Colonic mucosa (tissue), 4 donors: Measurements from ENCODE around the gene DHCR7. TPM values are rescaled to one million over a fixed set of nuclear protein-coding genes. Genes with fewer than 3 reads are reported as not detected.

Experiments used
- DNase-seq: peaks from one replicate; pipeline ENCODE4 v3.0.0-alpha.2; 2020
- H3K27ac ChIP-seq: fragments of 200-600 bp; one replicate; pipeline ENCODE4 v1.8.0; 2021
- H3K27me3 ChIP-seq: fragments of 200-600 bp; one replicate; pipeline ENCODE4 v1.8.0; 2021
- H3K36me3 ChIP-seq: fragments of 200-600 bp; one replicate; pipeline ENCODE4 v1.8.0; 2021
- H3K4me1 ChIP-seq: fragments of 200-600 bp; one replicate; pipeline ENCODE4 v1.8.0; 2021; ENCODE audit warnings: mild to moderate bottlenecking
- H3K4me3 ChIP-seq: fragments of 200-600 bp; one replicate; pipeline ENCODE4 v1.8.0; 2021
- H3K9ac ChIP-seq, 2 donors: one replicate each; pipeline ENCODE4 v1.7.0; 2013; ENCODE audit warnings: control low read depth in 2 of 2, low read depth in 2 of 2, low read length in 2 of 2
- H3K9me3 ChIP-seq: fragments of 200-600 bp; one replicate; pipeline ENCODE4 v1.8.0; 2021
- intact Hi-C: fragments of 100-400 bp; cut with DNase I; formaldehyde crosslinking; loops from one replicate; pipeline ENCODE4 v1.14.1; 2022
- total RNA-seq, 2 donors: library from RNA; stranded (reverse); fragmentation: NEBNext Ultra II Directional in 1 of 2; extraction: Animal tissue kit (Norgen Biotek cat#: 25700) in 1 of 2; gene quantifications; one replicate each; pipeline ENCODE4 v1.2.1, GENCODE V29; 2021
- TF ChIP-seq, protein P1 (sequence below): fragments of 200-600 bp; IDR thresholded peaks from one replicate; pipeline ENCODE4 v1.8.0; 2022; ENCODE audit warnings: antibody characterized with exemption, mild to moderate bottlenecking
- donor health status: healthy.
- donor health status: DM: no; HTN: no; CAD: no.
- donor health status: DM: no; HTN: no; CAD: no.

The DHCR7 gene
- total RNA-seq, 2 donors from 2014 or later = 75.3 to 163 TPM

DNA sequence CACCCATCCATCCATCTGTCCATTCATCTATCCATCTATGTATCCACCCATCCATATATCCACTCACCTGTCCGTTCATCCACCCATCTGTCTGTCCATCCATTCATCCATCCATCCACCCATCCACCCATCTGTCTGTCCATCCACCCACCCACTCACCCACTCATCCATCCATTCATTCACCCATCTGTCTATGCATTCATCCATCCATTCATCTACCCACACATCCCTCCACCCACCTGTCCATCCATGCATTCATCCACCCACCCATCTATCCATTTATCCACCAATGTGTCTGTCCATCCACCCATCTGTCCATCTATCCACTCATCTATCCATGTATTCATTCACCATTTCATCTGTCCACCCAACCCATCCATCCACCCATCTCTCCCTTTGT is 38.1 kb upstream of the DHCR7 start:
- H3K4me1 ChIP-seq = no peaks in the 10 kb centered on the region
- H3K36me3 ChIP-seq = no peaks in the 10 kb centered on the region
- H3K9ac ChIP-seq = no peak overlapping the region
- no peak for DNase-seq
- intact Hi-C loops = no loop called here
- H3K27ac ChIP-seq = no peak overlapping the region
- H3K4me3 ChIP-seq = no peak overlapping the region
- H3K9me3 ChIP-seq = no peaks in the 10 kb centered on the region
- H3K27me3 ChIP-seq = no peaks in the 10 kb centered on the region
- TF ChIP-seq, protein P1, sequence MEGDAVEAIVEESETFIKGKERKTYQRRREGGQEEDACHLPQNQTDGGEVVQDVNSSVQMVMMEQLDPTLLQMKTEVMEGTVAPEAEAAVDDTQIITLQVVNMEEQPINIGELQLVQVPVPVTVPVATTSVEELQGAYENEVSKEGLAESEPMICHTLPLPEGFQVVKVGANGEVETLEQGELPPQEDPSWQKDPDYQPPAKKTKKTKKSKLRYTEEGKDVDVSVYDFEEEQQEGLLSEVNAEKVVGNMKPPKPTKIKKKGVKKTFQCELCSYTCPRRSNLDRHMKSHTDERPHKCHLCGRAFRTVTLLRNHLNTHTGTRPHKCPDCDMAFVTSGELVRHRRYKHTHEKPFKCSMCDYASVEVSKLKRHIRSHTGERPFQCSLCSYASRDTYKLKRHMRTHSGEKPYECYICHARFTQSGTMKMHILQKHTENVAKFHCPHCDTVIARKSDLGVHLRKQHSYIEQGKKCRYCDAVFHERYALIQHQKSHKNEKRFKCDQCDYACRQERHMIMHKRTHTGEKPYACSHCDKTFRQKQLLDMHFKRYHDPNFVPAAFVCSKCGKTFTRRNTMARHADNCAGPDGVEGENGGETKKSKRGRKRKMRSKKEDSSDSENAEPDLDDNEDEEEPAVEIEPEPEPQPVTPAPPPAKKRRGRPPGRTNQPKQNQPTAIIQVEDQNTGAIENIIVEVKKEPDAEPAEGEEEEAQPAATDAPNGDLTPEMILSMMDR = no peak

- Histone ChIP-seq H3K27me3 (no peaks in the 10 kb centered on the region), H3K9me3 (no peaks in the 10 kb centered on the region), H3K4me3 (no peak overlapping the region), H3K9ac (no peak overlapping the region), H3K36me3 (no peaks in the 10 kb centered on the region), H3K4me1 (no peaks in the 10 kb centered on the region), H3K27ac (no peak overlapping the region)
- intact Hi-C loops = no loop called here
- DNase-seq = no peak
- TF ChIP-seq, protein P1 = no peak
Observed at GRCh38 chr11:71485466-71485865, 37.3 kb upstream of the DHCR7 start.

- H3K4me3 ChIP-seq = no peak overlapping the region
- TF ChIP-seq, protein P1 = no peak
- no peaks in the 10 kb centered on the region for H3K4me1 ChIP-seq
- DNase-seq = no peak
- H3K9ac ChIP-seq = no peak overlapping the region
- intact Hi-C loops = no loop called here
- no peaks in the 10 kb centered on the region for H3K36me3 ChIP-seq
- H3K9me3 ChIP-seq = no peaks in the 10 kb centered on the region
- H3K27ac ChIP-seq = no peak overlapping the region
- no peaks in the 10 kb centered on the region for H3K27me3 ChIP-seq
Observed at GRCh38 chr11:71485063-71485399, 36.8 kb upstream of the DHCR7 start.

GRCh38 chr11:71484248-71485062 is 36.3 kb upstream of the DHCR7 start:
- Histone ChIP-seq H3K9ac (no peak overlapping the region), H3K9me3 (no peaks in the 10 kb centered on the region), H3K27me3 (no peaks in the 10 kb centered on the region), H3K27ac (no peak overlapping the region), H3K4me1 (no peaks in the 10 kb centered on the region), H3K4me3 (no peak overlapping the region), H3K36me3 (no peaks in the 10 kb centered on the region)
- no peak for DNase-seq
- TF ChIP-seq, protein P1 = no peak
- intact Hi-C loops = no loop called here

- intact Hi-C loops = no loop called here
- no peaks in the 10 kb centered on the region for H3K9me3 ChIP-seq
Observed at GRCh38 chr11:71483692-71484091, 35.5 kb upstream of the DHCR7 start.

More at GRCh38 chr11:71483692-71484091, 35.5 kb upstream of the DHCR7 start:
- Histone ChIP-seq H3K27me3 (no peaks in the 10 kb centered on the region), H3K4me1 (no peaks in the 10 kb centered on the region), H3K4me3 (no peak overlapping the region), H3K36me3 (no peaks in the 10 kb centered on the region), H3K27ac (no peak overlapping the region), H3K9ac (no peak overlapping the region)
- DNase-seq = no peak
- TF ChIP-seq, protein P1 = no peak
